B cell (primary cell): ENCODE results near the gene DEAF1. TPM values are rescaled to one million over a fixed set of nuclear protein-coding genes. Genes with fewer than 3 reads are reported as not detected.

Experiments used
- ATAC-seq: fragments of 200-7000 bp; cut with Tn5 transposase; one replicate; pipeline ENCODE4 v1.10.0; 2021; ENCODE audit warnings: low read depth, mild to moderate bottlenecking, moderate number of reproducible peaks, moderate library complexity
- CTCF ChIA-PET: fragments of 350-600 bp; sonication (Branson Sonifier 250); formaldehyde crosslinking; loops from one replicate; lab custom pipeline; 2021; ENCODE audit warnings: antibody characterized with exemption, inconsistent platforms; lab: Charles Lee
- POLR2A ChIA-PET: fragments of 350-600 bp; sonication (Branson Sonifier 250); formaldehyde crosslinking; loops from one replicate; lab custom pipeline; 2021; ENCODE audit warnings: antibody characterized with exemption; lab: Charles Lee
- DNase-seq: peaks from one replicate; pipeline ENCODE4 v3.0.0; 2013
- H2AFZ ChIP-seq: 2 replicates; pipeline ENCODE4 v1.6.1; 2012; ENCODE audit warnings: mild to moderate bottlenecking, low read depth, low read length; ENCODE audit not compliant: insufficient read depth, poor library complexity, severe bottlenecking
- H3K27ac ChIP-seq, 2 donors: 1 replicate in 1 of 2; 2 replicates in 1 of 2; pipeline ENCODE4 v1.5.1; 2012 to 2013; ENCODE audit warnings: low read length in 2 of 2, mild to moderate bottlenecking in 2 of 2, moderate library complexity in 1 of 2
- H3K27me3 ChIP-seq, 4 experiments: fragments of 200-600 bp in 1 of 4; sonication (generic) in 1 of 4; replicated peaks in 1 of 4; 1 replicate in 2 of 4; 2 replicates in 2 of 4; pipeline versions ENCODE4 v1.6.1 to v1.7.0; 2013 to 2016; ENCODE audit warnings: low read length in 3 of 4, mild to moderate bottlenecking in 2 of 4, mixed read lengths in 1 of 4, moderate library complexity in 1 of 4; ENCODE audit not compliant: insufficient read depth in 4 of 4, control insufficient read depth in 3 of 4; ENCODE audit errors: control extremely low read depth in 1 of 4
- H3K36me3 ChIP-seq, 2 experiments: replicated peaks in 1 of 2; 1 replicate in 1 of 2; 2 replicates in 1 of 2; pipeline versions ENCODE4 v1.6.1 to v1.7.1; 2013; ENCODE audit warnings: low read length in 1 of 2; ENCODE audit not compliant: insufficient read depth in 2 of 2, control insufficient read depth in 1 of 2; ENCODE audit errors: control extremely low read depth in 1 of 2, extremely low read depth in 1 of 2
- H3K4me1 ChIP-seq, 2 donors: fragments of 200-600 bp in 1 of 2; sonication (generic) in 1 of 2; 1 replicate in 1 of 2; 2 replicates in 1 of 2; pipeline versions ENCODE4 v1.5.1 to v1.6.1; 2013 to 2017; ENCODE audit warnings: low read length in 2 of 2; ENCODE audit not compliant: control insufficient read depth in 2 of 2, insufficient read depth in 2 of 2
- H3K4me2 ChIP-seq: replicated peaks from 2 replicates; pipeline ENCODE3; 2012; ENCODE audit warnings: mild to moderate bottlenecking, low read depth, low read length; ENCODE audit not compliant: poor library complexity, severe bottlenecking
- H3K4me3 ChIP-seq, 5 experiments: fragments of 200-600 bp in 1 of 5; sonication (generic) in 1 of 5; 1 replicate in 3 of 5; 2 replicates in 2 of 5; pipeline versions ENCODE4 v1.5.1 to v1.7.0; 2011 to 2016; ENCODE audit warnings: low read length in 4 of 5, mild to moderate bottlenecking in 4 of 5, low read depth in 2 of 5, control low read depth in 1 of 5, moderate library complexity in 1 of 5; ENCODE audit not compliant: insufficient read depth in 1 of 5; ENCODE audit errors: control extremely low read depth in 1 of 5, extremely low read depth in 1 of 5
- H3K79me2 ChIP-seq: fragments of 200-600 bp; sonication (generic); one replicate; pipeline ENCODE4 v1.6.0; 2016; ENCODE audit warnings: low read length; ENCODE audit not compliant: control insufficient read depth, insufficient read depth
- H3K9ac ChIP-seq: fragments of 200-600 bp; sonication (generic); 2 replicates; pipeline ENCODE4 v1.6.1; 2017; ENCODE audit warnings: mild to moderate bottlenecking, low read length, moderate library complexity
- H3K9me3 ChIP-seq, 3 donors: one replicate each; pipeline versions ENCODE4 v1.6.1 to v1.7.1; 2013; ENCODE audit warnings: low read length in 2 of 3; ENCODE audit not compliant: control insufficient read depth in 2 of 3, insufficient read depth in 1 of 3; ENCODE audit errors: control extremely low read depth in 1 of 3
- H4K20me1 ChIP-seq: 2 replicates; pipeline ENCODE4 v1.6.0; 2012; ENCODE audit warnings: mild to moderate bottlenecking, low read length; ENCODE audit not compliant: insufficient read depth, control insufficient read depth, poor library complexity, severe bottlenecking
- H3K27ac Mint-ChIP-seq: one replicate; pipeline ENCODE4 v1.8.0; 2021; ENCODE audit warnings: mixed read lengths
- H3K27me3 Mint-ChIP-seq: one replicate; pipeline ENCODE4 v1.8.0; 2021; ENCODE audit warnings: mixed read lengths
- H3K4me1 Mint-ChIP-seq: one replicate; pipeline ENCODE4 v1.8.0; 2021; ENCODE audit warnings: mixed read lengths
- H3K4me3 Mint-ChIP-seq: one replicate; pipeline ENCODE4 v1.8.0; 2021; ENCODE audit warnings: mixed read lengths
- H3K9me3 Mint-ChIP-seq: one replicate; pipeline ENCODE4 v1.8.0; 2022; ENCODE audit warnings: mixed read lengths; ENCODE audit not compliant: insufficient read depth
- EZH2 ChIP-seq: IDR thresholded peaks from 2 replicates; pipeline ENCODE4 v1.6.1; 2012; ENCODE audit warnings: borderline replicate concordance, low read depth, mild to moderate bottlenecking, moderate library complexity, low read length; ENCODE audit not compliant: insufficient read depth, poor library complexity, severe bottlenecking
- WGBS: methylation state at CpG from one replicate; pipeline ENCODE4 v1.1.5; 2013; ENCODE audit warnings: missing lambda C conversion rate; ENCODE audit not compliant: insufficient coverage; 5-methylcytosine and 5-hydroxymethylcytosine counted together
- intact Hi-C: fragments of 100-400 bp; cut with micrococcal nuclease; formaldehyde crosslinking; loops from one replicate; pipeline ENCODE4 v1.10.0; 2022
- polyA plus RNA-seq: library from polyadenylated mRNA; depleted of rRNA; stranded (reverse); fragments of >200 nt; gene quantifications from 2 replicates; pipeline ENCODE4 v1.2.3, GENCODE V29; 2012
- total RNA-seq, 2 donors: library from RNA; stranded (reverse); fragments of 120-200 nt in 1 of 2; gene quantifications; 1 replicate in 1 of 2; 2 replicates in 1 of 2; pipeline versions ENCODE4 v1.2.3 to v1.2.4, GENCODE V29; 2013 to 2022
- TF ChIP-seq, protein P1 (sequence below): fragments of 200-600 bp; IDR thresholded peaks from one replicate; pipeline ENCODE4 v1.8.0; 2022; ENCODE audit warnings: antibody characterized with exemption, mild to moderate bottlenecking

The DEAF1 gene
- total and polyA plus RNA-seq, 2 donors (not counting 1 experiment from before 2014, with no cell fraction given) = 31.8 to 53.6 TPM

GRCh38 chr11:637593-638521, 57.2 kb downstream of the DEAF1 start:
- H3K9ac ChIP-seq = no peak overlapping the region
- no peak overlapping the region for H3K27ac Mint-ChIP-seq
- DNase-seq (peak; percentile 38), ATAC-seq (no peak)
- H3K79me2 ChIP-seq = peaks cover 2% of the 10 kb centered on the region
- H3K4me3 Mint-ChIP-seq = peak overlapping the region; percentile 64
- peaks cover 16% of the 10 kb centered on the region for H4K20me1 ChIP-seq
- intact Hi-C loops = no loop called here
- H3K9me3 Mint-ChIP-seq = no peaks in the 10 kb centered on the region
- H2AFZ ChIP-seq = no peak overlapping the region
- no peaks in the 10 kb centered on the region for H3K36me3 ChIP-seq
- CTCF ChIA-PET = no interaction called here
- peak overlapping the region; percentile 63 for H3K4me2 ChIP-seq
- 38% methylated on average over 51 of the region's 55 CpGs for WGBS
- no peak overlapping the region for H3K4me3 ChIP-seq
- no peak for TF ChIP-seq EZH2
- TF ChIP-seq, protein P1, sequence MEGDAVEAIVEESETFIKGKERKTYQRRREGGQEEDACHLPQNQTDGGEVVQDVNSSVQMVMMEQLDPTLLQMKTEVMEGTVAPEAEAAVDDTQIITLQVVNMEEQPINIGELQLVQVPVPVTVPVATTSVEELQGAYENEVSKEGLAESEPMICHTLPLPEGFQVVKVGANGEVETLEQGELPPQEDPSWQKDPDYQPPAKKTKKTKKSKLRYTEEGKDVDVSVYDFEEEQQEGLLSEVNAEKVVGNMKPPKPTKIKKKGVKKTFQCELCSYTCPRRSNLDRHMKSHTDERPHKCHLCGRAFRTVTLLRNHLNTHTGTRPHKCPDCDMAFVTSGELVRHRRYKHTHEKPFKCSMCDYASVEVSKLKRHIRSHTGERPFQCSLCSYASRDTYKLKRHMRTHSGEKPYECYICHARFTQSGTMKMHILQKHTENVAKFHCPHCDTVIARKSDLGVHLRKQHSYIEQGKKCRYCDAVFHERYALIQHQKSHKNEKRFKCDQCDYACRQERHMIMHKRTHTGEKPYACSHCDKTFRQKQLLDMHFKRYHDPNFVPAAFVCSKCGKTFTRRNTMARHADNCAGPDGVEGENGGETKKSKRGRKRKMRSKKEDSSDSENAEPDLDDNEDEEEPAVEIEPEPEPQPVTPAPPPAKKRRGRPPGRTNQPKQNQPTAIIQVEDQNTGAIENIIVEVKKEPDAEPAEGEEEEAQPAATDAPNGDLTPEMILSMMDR = no peak
- H3K4me1 ChIP-seq = peaks cover 24 to 28% of the 10 kb centered on the region in 2 donors
- H3K4me1 Mint-ChIP-seq = peaks cover 21% of the 10 kb centered on the region
- H3K27me3 Mint-ChIP-seq = peaks cover 28% of the 10 kb centered on the region
- peaks cover 0 to 7% (median 0%) of the 10 kb centered on the region in 3 donors for H3K9me3 ChIP-seq
- POLR2A ChIA-PET = no interaction called here
- no peak overlapping the region for H3K27ac ChIP-seq
- H3K27me3 ChIP-seq = peaks cover 0 to 38% (median 20%) of the 10 kb centered on the region in 4 experiments

- Histone ChIP-seq H3K27ac (no peak overlapping the region), H2AFZ (no peak overlapping the region), H3K9me3 (peaks cover 0 to 7% (median 0%) of the 10 kb centered on the region in 3 donors), H3K27me3 (peaks cover 0 to 38% (median 20%) of the 10 kb centered on the region in 4 experiments), H3K4me1 (peaks cover 24 to 28% of the 10 kb centered on the region in 2 donors), H3K79me2 (no peaks in the 10 kb centered on the region), H3K4me2 (peak overlapping the region; percentile 63), H3K4me3 (no peak overlapping the region), H3K9ac (no peak overlapping the region), H4K20me1 (peaks cover 16% of the 10 kb centered on the region), H3K36me3 (no peaks in the 10 kb centered on the region)
- TF ChIP-seq EZH2 = no peak
- TF ChIP-seq, protein P1 = no peak
- Mint-ChIP-seq H3K4me3 (peak overlapping the region; percentile 64), H3K27ac (no peak overlapping the region), H3K4me1 (peaks cover 21% of the 10 kb centered on the region), H3K27me3 (peaks cover 28% of the 10 kb centered on the region), H3K9me3 (no peaks in the 10 kb centered on the region)
- DNase-seq (no peak), ATAC-seq (no peak)
- intact Hi-C loops = no loop called here
- POLR2A ChIA-PET = no interaction called here
- CTCF ChIA-PET = no interaction called here
- whole genome bisulfite sequencing = 4% methylated on average over 34 of the region's 34 CpGs
Measured at GRCh38 chr11:637333-637592, 57.8 kb downstream of the DEAF1 start.
